DMS53 treated with DMSO at 0.1 percent for 48 hours (cell line): Measurements from ENCODE around the gene SP8.
"Not testable (repeated sequence)": the region's sequence is repeated elsewhere in the genome, so short reads cannot be mapped to it uniquely, and the experiment has no call there.

Source experiments
- DNase-seq: peaks from one replicate; lab custom pipeline; 2025; ENCODE audit not compliant: unreplicated experiment; lab: John Stamatoyannopoulos, UW

The SP8 gene

GRCh38 chr7:20786779-20787659 is at the start of gene SP8:
Gene SP8 (minus strand): TSS chr7:20786886. CDS start chr7:20786798, 88 bp downstream.
- peak; percentile 95 for DNase-seq

- not testable (repeated sequence) for DNase-seq
These were observed 49.7 kb upstream of the SP8 start for GRCh38 chr7:20836424-20836823.

- no peak for DNase-seq
These were observed 48.5 kb upstream of the SP8 start for GRCh38 chr7:20835111-20835750.

GRCh38 chr7:20834656-20835055 is 48.0 kb upstream of the SP8 start:
- DNase-seq: peak; percentile 21

- DNase-seq: no peak
These were observed 45.3 kb upstream of the SP8 start for GRCh38 chr7:20831956-20832355.

GRCh38 chr7:20831451-20831850 is 44.8 kb upstream of the SP8 start:
- DNase-seq: no peak

- DNase-seq: peak; percentile 37
These were observed 42.3 kb upstream of the SP8 start for GRCh38 chr7:20828947-20829346.

- no peak for DNase-seq
These were observed 40.5 kb upstream of the SP8 start for GRCh38 chr7:20827172-20827571.

GRCh38 chr7:20826243-20826642 is 39.6 kb upstream of the SP8 start:
- no peak for DNase-seq

- DNase-seq: no peak
These were observed 38.9 kb upstream of the SP8 start for GRCh38 chr7:20825555-20825954.

- not testable (repeated sequence) for DNase-seq
These were observed 34.7 kb upstream of the SP8 start for GRCh38 chr7:20821390-20821789.

- DNase-seq: no peak
These were observed 29.8 kb upstream of the SP8 start for GRCh38 chr7:20816372-20816959.

- no peak for DNase-seq
These were observed 17.7 kb upstream of the SP8 start for GRCh38 chr7:20804345-20804744.

GRCh38 chr7:20799566-20800366 is 13.1 kb upstream of the SP8 start:
- DNase-seq: no peak

GRCh38 chr7:20798694-20799121 is 12.0 kb upstream of the SP8 start:
- peak; percentile 73 for DNase-seq

- DNase-seq: peak; percentile 98
These were observed 11.5 kb upstream of the SP8 start for GRCh38 chr7:20798081-20798693.

GRCh38 chr7:20797462-20798080 is 10.9 kb upstream of the SP8 start:
- DNase-seq: peak; percentile 96

- DNase-seq: no peak
These were observed 10.4 kb upstream of the SP8 start for GRCh38 chr7:20797042-20797461.

- no peak for DNase-seq
These were observed 9.8 kb upstream of the SP8 start for GRCh38 chr7:20796500-20796899.

GRCh38 chr7:20795881-20796280 is 9.2 kb upstream of the SP8 start:
- DNase-seq: no peak
